GM19372 (cell line): ENCODE measurements around the gene ZBTB20.

Experiments used
- ATAC-seq: cut with Tn5 transposase; IDR thresholded peaks from one replicate; pipeline ENCODE4 v1.9.1; 2021; ENCODE audit warnings: mild to moderate bottlenecking, low read depth, moderate library complexity; ENCODE audit not compliant: unreplicated experiment

ZBTB20 gene

DNA sequence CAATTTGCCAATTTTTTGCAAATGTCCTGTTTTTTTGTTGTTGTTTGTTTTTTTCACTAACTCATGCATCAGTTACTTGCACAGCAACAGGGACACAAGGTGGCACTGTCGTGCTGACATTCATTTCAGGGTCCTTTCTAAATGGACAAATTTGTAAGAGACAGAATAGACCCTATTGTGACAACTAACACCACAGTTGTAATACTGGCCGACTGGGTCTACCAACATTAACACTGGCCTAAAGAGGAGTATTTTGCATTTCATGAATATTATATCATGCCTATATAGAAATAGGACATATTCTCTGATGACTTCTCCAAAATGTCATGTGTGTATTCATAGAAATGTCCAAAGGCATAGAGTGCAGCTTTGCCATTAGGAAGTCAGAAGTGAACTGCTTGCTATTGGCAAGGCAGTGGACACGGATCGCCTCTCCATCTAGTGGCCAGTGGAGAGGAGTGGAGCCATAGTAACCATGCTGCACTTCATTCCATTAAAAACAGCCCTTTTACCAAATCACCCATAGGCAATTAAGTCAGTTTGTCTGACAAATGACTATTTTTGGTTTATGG, 54.8 kb downstream of the ZBTB20 start:
- ATAC-seq: peak; percentile 74

DNA sequence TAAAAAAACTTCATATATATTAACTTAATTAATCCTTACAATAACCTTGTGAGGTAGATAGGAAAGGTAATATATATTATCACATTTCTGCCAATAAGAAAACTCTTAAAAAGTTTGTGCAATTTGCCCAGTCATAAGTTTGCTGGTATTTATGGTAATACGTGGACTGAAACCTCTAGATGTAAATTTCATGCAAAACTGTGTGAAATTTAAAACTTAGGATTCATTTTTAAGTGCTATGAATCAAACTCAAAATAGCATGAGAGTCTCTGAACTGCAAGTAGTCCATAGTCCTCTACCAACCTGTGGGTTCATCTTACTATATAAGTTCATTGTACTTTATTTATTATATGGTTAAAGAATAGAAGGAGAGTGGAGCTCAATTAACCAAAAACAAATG, 56.4 kb downstream of the ZBTB20 start:
- ATAC-seq: no peak

GRCh38 chr3:115089481-115089880, 57.6 kb downstream of the ZBTB20 start:
- ATAC-seq: no peak

GRCh38 chr3:115087512-115087911, 59.6 kb downstream of the ZBTB20 start:
- ATAC-seq: no peak

DNA sequence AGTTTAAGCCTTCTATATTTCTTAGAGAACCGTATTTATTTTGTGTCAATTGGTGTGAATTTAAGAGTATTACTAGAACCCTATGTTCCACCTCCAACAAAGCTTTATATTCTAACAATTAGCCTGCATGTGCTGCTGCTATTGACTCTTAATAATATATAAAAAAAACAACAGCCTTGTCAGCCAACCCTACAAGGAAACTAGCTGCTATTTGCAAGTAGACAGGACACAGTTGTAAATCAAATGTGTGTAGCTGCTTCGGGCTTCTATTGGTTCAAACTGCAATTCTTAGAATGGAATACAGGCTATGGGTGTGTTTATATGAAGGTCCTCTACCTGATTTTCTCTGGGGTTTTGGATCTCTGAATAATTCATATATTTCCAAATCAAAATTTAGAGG, 60.7 kb downstream of the ZBTB20 start:
- ATAC-seq: no peak

- no peak for ATAC-seq
Observed at GRCh38 chr3:115085197-115085865, 61.8 kb downstream of the ZBTB20 start.

GRCh38 chr3:115084686-115085085, 62.4 kb downstream of the ZBTB20 start:
- ATAC-seq: no peak

DNA sequence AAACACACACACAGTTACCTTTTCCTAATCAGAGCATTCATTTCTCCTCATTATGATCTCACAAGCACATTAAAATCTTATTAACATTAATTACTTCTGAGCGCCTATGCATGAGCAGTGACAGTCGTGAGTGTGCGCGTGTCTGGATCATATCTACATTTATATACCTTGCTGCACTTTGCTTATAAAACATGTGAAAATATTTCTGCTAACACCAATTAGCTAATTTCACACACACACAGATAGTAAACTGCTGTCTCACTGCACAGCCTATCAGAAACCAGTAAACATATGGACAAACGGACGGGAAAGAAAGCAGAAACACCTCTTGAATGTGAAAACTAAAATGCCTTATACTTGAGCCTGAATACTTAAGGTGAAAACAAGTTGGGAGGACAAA, 64.8 kb downstream of the ZBTB20 start:
- no peak for ATAC-seq

- ATAC-seq: no peak
Observed at GRCh38 chr3:115081444-115081843, 65.6 kb downstream of the ZBTB20 start.

- ATAC-seq: no peak
Observed at GRCh38 chr3:115077501-115078250, 69.4 kb downstream of the ZBTB20 start.

DNA sequence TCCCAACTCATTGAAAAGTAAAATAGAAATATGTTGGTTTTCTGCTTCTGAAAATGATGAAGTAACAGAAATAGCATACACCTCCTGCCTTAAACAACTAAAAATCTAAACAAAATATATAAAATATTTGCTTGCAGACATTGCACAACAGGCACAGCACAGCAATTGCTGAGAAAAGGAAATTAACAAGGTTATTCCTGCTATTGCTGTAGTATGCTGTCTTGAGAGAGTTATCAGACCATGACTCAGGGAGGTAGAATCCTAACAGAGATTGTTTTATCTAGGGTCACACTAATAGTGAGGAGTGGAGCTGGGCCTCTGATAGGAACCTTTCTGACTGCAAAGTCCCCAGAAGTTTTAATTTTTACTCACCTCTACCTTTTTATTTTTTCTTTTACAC, 72.6 kb downstream of the ZBTB20 start:
- no peak for ATAC-seq

GRCh38 chr3:115072265-115073021, 74.6 kb downstream of the ZBTB20 start:
- ATAC-seq: no peak

GRCh38 chr3:115071601-115072000, 75.5 kb downstream of the ZBTB20 start:
- ATAC-seq: no peak

DNA sequence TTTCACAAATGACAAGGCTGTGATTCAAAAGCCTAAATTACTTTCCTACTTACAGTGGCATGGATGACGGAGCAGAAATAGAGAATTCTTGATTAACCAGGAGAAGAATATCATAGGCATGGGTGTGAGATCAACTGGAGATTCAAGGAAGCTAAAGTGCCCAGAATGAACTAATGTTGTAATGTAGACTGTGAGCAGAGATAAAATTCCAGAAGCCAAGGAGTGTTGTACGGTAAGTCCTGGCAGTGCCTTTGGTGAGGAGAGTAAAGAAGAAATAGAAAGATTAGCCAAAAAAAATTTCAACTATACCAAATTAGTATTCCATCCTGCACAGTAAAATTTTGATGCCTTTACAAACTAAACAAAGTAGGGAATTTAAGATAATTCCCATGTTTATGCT, 75.9 kb downstream of the ZBTB20 start:
- no peak for ATAC-seq

GRCh38 chr3:115068799-115069198, 78.3 kb downstream of the ZBTB20 start:
- no peak for ATAC-seq

DNA sequence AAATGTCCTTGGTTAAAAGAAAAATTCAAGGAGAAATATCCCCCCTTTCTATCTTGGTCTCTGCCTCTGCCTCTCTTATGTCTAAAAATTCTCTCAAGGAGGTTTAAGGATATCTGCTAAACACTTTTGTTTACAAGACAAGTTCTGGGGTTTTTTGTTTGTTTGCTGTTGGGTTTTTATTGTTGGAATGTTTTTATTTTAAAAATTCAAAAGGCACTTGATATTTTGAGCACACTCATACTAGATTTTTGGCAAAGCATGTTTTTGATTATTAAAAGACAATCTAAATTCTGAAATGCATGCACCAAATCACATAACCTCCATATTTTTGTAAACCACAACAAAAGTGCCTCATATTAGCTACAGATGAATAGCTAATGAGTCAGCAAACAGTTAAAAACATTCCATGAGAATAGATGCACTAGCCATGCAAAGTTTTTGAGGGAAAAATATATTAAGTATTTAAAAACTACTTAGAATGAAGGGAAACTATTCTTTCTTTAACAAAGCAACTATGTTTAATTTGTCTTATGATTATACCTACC, 84.6 kb downstream of the ZBTB20 start:
- ATAC-seq: no peak

- no peak for ATAC-seq
Observed at GRCh38 chr3:115062009-115062408, 85.1 kb downstream of the ZBTB20 start.

DNA sequence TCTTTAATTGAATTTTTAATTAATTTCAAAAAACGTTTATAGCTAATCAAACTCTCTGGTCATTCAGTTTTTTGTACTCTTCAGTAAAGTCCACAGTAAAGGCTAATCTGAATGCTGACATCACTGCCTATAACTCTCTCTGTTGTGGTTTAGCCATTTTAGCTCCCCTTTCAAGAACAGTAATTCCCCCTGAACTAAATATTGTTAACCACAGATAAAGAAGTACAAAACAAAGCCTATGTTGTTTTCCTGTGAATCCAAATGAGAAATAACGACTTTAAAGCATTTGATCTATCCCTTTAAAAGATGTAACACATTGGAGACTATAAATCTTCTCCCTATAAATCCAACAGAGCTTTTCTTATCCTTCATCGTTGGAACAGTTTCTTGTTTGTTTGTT, 94.2 kb downstream of the ZBTB20 start:
- ATAC-seq: no peak

- no peak for ATAC-seq
Observed at GRCh38 chr3:115042351-115042750, 104.7 kb downstream of the ZBTB20 start.

- no peak for ATAC-seq
Observed at GRCh38 chr3:115040673-115041286, 106.3 kb downstream of the ZBTB20 start.
